Left lung (tissue), 10 donors: ENCODE measurements around the gene ENO4. TPM values are rescaled to one million over a fixed set of nuclear protein-coding genes. Genes with fewer than 3 reads are reported as not detected.

Experiments
- ATAC-seq: fragments of 200-7000 bp; cut with Tn5 transposase; one replicate; pipeline ENCODE4 v1.9.1; 2020; ENCODE audit warnings: moderate library complexity
- DNase-seq, 4 donors: peaks; one replicate each; pipeline ENCODE4 v3.0.0-alpha.2; 2013 to 2020
- H3K27ac ChIP-seq, 2 donors: fragments of 200-600 bp; sonication (generic) in 1 of 2; one replicate each; pipeline versions ENCODE4 v1.5.0 to v1.8.0; 2020 to 2021
- H3K27me3 ChIP-seq, 2 donors: fragments of 200-600 bp; sonication (generic) in 1 of 2; one replicate each; pipeline versions ENCODE4 v1.5.0 to v1.8.0; 2020 to 2021
- H3K36me3 ChIP-seq, 2 donors: fragments of 200-600 bp; sonication (generic) in 1 of 2; one replicate each; pipeline versions ENCODE4 v1.5.0 to v1.8.0; 2020 to 2021
- H3K4me1 ChIP-seq, 2 donors: fragments of 200-600 bp; one replicate each; pipeline ENCODE4 v1.8.0; 2021
- H3K4me3 ChIP-seq, 2 donors: fragments of 200-600 bp; sonication (generic) in 1 of 2; one replicate each; pipeline versions ENCODE4 v1.5.0 to v1.8.0; 2020 to 2021; ENCODE audit warnings: mild to moderate bottlenecking in 1 of 2
- H3K9me3 ChIP-seq, 2 donors: fragments of 200-600 bp; sonication (generic) in 1 of 2; one replicate each; pipeline versions ENCODE4 v1.5.0 to v1.8.0; 2020 to 2021
- CTCF ChIP-seq, 2 donors: fragments of 200-600 bp; sonication (generic) in 1 of 2; IDR thresholded peaks; one replicate each; pipeline versions ENCODE4 v1.5.0 to v1.8.0; 2021; ENCODE audit warnings: antibody characterized with exemption in 2 of 2
- intact Hi-C, 2 donors: fragments of 100-400 bp; cut with DNase I; formaldehyde crosslinking; loops; one replicate each; pipeline versions ENCODE4 v1.11.2 to v1.14.2; 2022
- polyA plus RNA-seq, 6 donors: library from polyadenylated mRNA; unstranded; fragments of 120-200 nt; gene quantifications; one replicate each; pipeline ENCODE4 v1.2.1, GENCODE V29; 2013; ENCODE audit not compliant: insufficient read length in 6 of 6
- total RNA-seq, 2 donors: library from RNA; stranded (reverse); fragmentation: NEBNext Ultra II Directional; extraction: Animal tissue kit (Norgen Biotek cat#: 25700); gene quantifications; one replicate each; pipeline ENCODE4 v1.2.1, GENCODE V29; 2021
- donor health status: DM: no; HTN: yes; CAD: no.
- donor health status: DM: no; HTN: no; CAD: no.

Gene ENO4
- total and polyA plus RNA-seq, 8 donors = 0.50 to 4.4 (median 3.0) TPM

GRCh38 chr10:116866987-116867595 is 17.8 kb downstream of the ENO4 start:
- no peaks in the 10 kb centered on the region for H3K4me1 ChIP-seq
- intact Hi-C loops = no loop called here
- no peak overlapping the region for H3K27ac ChIP-seq
- H3K9me3 ChIP-seq = no peaks in the 10 kb centered on the region
- TF ChIP-seq CTCF (IDR thresholded peaks at IDR 0.05) = no peak
- DNase-seq (no peak), ATAC-seq (no peak)
- no peak overlapping the region for H3K4me3 ChIP-seq
- no peaks in the 10 kb centered on the region for H3K36me3 ChIP-seq
- no peaks in the 10 kb centered on the region for H3K27me3 ChIP-seq

- ATAC-seq = no peak
- Histone ChIP-seq H3K27me3 (no peaks in the 10 kb centered on the region), H3K4me1 (no peaks in the 10 kb centered on the region), H3K27ac (no peak overlapping the region), H3K9me3 (no peaks in the 10 kb centered on the region), H3K36me3 (no peaks in the 10 kb centered on the region), H3K4me3 (no peak overlapping the region)
- intact Hi-C loops = no loop called here
- DNase-seq = no peak
- TF ChIP-seq CTCF (IDR thresholded peaks at IDR 0.05) = no peak
These were observed 18.9 kb downstream of the ENO4 start for GRCh38 chr10:116868198-116868676.

- no peak for DNase-seq
- Histone ChIP-seq H3K4me3 (no peak overlapping the region), H3K4me1 (no peaks in the 10 kb centered on the region)
These were observed 19.4 kb downstream of the ENO4 start for GRCh38 chr10:116868722-116869121.

GRCh38 chr10:116870949-116871348 is 21.6 kb downstream of the ENO4 start:
- no peak for DNase-seq
- Histone ChIP-seq H3K36me3 (no peaks in the 10 kb centered on the region), H3K27me3 (peaks cover 0 to 4% of the 10 kb centered on the region in 2 donors), H3K4me1 (no peaks in the 10 kb centered on the region), H3K9me3 (no peaks in the 10 kb centered on the region), H3K27ac (no peak overlapping the region), H3K4me3 (no peak overlapping the region)
- ATAC-seq = no peak
- intact Hi-C loops = no loop called here
- no peak for TF ChIP-seq CTCF (IDR thresholded peaks at IDR 0.05)

More at GRCh38 chr10:116868722-116869121, 19.4 kb downstream of the ENO4 start:
- intact Hi-C loops = no loop called here
- ATAC-seq = no peak
- no peaks in the 10 kb centered on the region for H3K9me3 ChIP-seq
- no peak for TF ChIP-seq CTCF (IDR thresholded peaks at IDR 0.05)
- no peaks in the 10 kb centered on the region for H3K27me3 ChIP-seq
- no peaks in the 10 kb centered on the region for H3K36me3 ChIP-seq
- H3K27ac ChIP-seq = no peak overlapping the region

- DNase-seq (no peak), ATAC-seq (no peak)
- no peak for TF ChIP-seq CTCF (IDR thresholded peaks at IDR 0.05)
- Histone ChIP-seq H3K27me3 (peaks cover 0 to 4% of the 10 kb centered on the region in 2 donors), H3K27ac (no peak overlapping the region), H3K4me3 (no peak overlapping the region), H3K36me3 (no peaks in the 10 kb centered on the region), H3K4me1 (no peaks in the 10 kb centered on the region), H3K9me3 (no peaks in the 10 kb centered on the region)
- intact Hi-C loops = no loop called here
These were observed 23.8 kb downstream of the ENO4 start for GRCh38 chr10:116873134-116873533.
